Stomach (tissue), 4 donors: ENCODE data around the gene RREB1.

Source experiments
- EP300 ChIP-seq: sonication (generic); formaldehyde crosslinking; IDR thresholded peaks from one replicate; pipeline ENCODE4 v1.6.1; 2017; ENCODE audit warnings: antibody characterized with exemption
- POLR2A ChIP-seq, 4 donors: fragments of 450-650 bp; IDR thresholded peaks; one replicate each; pipeline ENCODE4 v1.6.1; 2016; ENCODE audit warnings: antibody characterized with exemption in 4 of 4, control low read depth in 2 of 4, mild to moderate bottlenecking in 1 of 4, moderate library complexity in 1 of 4
- POLR2AphosphoS5 ChIP-seq, 3 donors: sonication (generic); formaldehyde crosslinking; IDR thresholded peaks; one replicate each; pipeline ENCODE4 v1.6.1; 2016; ENCODE audit warnings: antibody characterized with exemption in 3 of 3
- TF ChIP-seq, protein P1 (sequence below), 7 experiments: fragments of 450-650 bp in 4 of 7; fragments of 200-600 bp in 3 of 7; sonication (generic) in 3 of 7; IDR thresholded peaks; one replicate each; pipeline ENCODE4 v1.5.1; 2016 to 2019; ENCODE audit warnings: antibody characterized with exemption in 7 of 7, control low read depth in 2 of 7, mild to moderate bottlenecking in 1 of 7

DNA sequence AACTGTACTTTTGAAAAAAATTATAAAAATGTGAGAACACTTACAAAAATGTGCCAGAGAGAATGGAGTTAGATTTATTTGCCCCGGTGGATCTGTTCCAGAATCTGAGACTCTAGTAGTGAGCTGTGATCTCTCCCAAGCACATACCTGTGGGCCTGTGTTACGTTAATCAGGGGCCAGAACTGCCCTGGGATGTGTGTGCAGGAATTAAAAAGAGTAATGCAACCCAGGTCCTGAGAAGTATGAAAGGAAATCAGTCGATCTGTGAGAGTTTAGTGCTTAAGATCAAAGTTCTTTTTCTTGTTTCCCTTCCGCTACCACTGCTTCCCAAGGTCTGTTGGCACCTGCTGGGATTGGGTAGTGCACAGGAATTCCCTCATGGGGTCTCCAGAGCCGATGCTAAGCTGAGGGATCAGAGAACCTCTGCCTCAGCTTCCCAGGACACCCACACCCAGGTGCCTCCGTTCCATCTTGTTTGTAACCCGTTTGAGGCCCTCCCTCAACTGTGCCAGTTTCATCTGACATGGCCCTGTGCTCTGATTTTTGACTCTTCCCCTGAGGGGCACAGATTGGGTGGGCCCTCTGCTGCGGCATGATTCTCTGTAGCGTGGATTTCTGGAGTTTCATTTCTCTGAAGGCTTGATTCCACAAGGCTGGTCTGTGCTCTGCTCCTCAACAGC lies 87.7 kb downstream of the RREB1 start:
- TF ChIP-seq POLR2A (IDR thresholded peaks at IDR 0.05) (no peak), POLR2AphosphoS5 (IDR thresholded peaks at IDR 0.05) (no peak), EP300 (no peak)
- TF ChIP-seq, protein P1, sequence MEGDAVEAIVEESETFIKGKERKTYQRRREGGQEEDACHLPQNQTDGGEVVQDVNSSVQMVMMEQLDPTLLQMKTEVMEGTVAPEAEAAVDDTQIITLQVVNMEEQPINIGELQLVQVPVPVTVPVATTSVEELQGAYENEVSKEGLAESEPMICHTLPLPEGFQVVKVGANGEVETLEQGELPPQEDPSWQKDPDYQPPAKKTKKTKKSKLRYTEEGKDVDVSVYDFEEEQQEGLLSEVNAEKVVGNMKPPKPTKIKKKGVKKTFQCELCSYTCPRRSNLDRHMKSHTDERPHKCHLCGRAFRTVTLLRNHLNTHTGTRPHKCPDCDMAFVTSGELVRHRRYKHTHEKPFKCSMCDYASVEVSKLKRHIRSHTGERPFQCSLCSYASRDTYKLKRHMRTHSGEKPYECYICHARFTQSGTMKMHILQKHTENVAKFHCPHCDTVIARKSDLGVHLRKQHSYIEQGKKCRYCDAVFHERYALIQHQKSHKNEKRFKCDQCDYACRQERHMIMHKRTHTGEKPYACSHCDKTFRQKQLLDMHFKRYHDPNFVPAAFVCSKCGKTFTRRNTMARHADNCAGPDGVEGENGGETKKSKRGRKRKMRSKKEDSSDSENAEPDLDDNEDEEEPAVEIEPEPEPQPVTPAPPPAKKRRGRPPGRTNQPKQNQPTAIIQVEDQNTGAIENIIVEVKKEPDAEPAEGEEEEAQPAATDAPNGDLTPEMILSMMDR (IDR thresholded peaks at IDR 0.05), result no peak
